ENCODE data around the gene CFAP52. TPM values are rescaled to one million over a fixed set of nuclear protein-coding genes. Genes with fewer than 3 reads are reported as not detected.

Gene CFAP52
- total RNA-seq, 1 experiment from 2014 or later, result not detected

GRCh38 chr17:9643611-9644010 is 67.2 kb downstream of the CFAP52 start (continued):
- no peak for TF ChIP-seq ZSCAN18 (CRISPR knock-in tag; IDR thresholded peaks at IDR 0.05)
- no peak for TF ChIP-seq FOXJ3 (CRISPR knock-in tag; IDR thresholded peaks at IDR 0.05; ENCODE audit: borderline replicate concordance)

- CTCF ChIA-PET, result interaction anchor here (1.1 to 2.5 kb wide), 4 partner anchors 30 to 100 kb away, joined by 4 to 21 read pairs (median 6); partner anchors contain the start of genes CFAP52 and STX8
- TF ChIP-seq ELF4 (CRISPR knock-in tag; IDR thresholded peaks at IDR 0.05; ENCODE audit: low read depth) (no peak), USF2 (CRISPR knock-in tag; IDR thresholded peaks at IDR 0.05) (no peak; the same call in 1 of the 2 replicates), PREB (CRISPR knock-in tag; IDR thresholded peaks at IDR 0.05; ENCODE audit: borderline replicate concordance) (no peak), ZBTB21 (CRISPR knock-in tag; IDR thresholded peaks at IDR 0.05; ENCODE audit: borderline replicate concordance) (0 out of 2 replicates have a peak, but pooled peaks have one; percentile 57), ZMAT4 (CRISPR knock-in tag; IDR thresholded peaks at IDR 0.05) (no peak), ZNF671 (CRISPR knock-in tag; IDR thresholded peaks at IDR 0.05) (no peak), RORB (CRISPR knock-in tag; IDR thresholded peaks at IDR 0.05) (no peak), FOXK1 (CRISPR knock-in tag; IDR thresholded peaks at IDR 0.05) (no peak), NR3C1 (CRISPR knock-in tag; conservative IDR thresholded peaks at IDR 0.05; ENCODE audit: low read depth) (no peak), ZNF263 (CRISPR knock-in tag; IDR thresholded peaks at IDR 0.05; ENCODE audit: low read depth) (no peak), TEAD4 (CRISPR knock-in tag; IDR thresholded peaks at IDR 0.05) (no peak), SMAD4 (CRISPR knock-in tag; IDR thresholded peaks at IDR 0.05) (no peak), ZNF232 (CRISPR knock-in tag; IDR thresholded peaks at IDR 0.05) (0 out of 2 replicates have a peak, but pooled peaks have one; percentile 32), ZNF416 (CRISPR knock-in tag; IDR thresholded peaks at IDR 0.05) (no peak), NFE2L1 (CRISPR knock-in tag; IDR thresholded peaks at IDR 0.05) (no peak), SP1 (CRISPR knock-in tag; conservative IDR thresholded peaks at IDR 0.05) (peak; percentile 4; the same call in 1 of the 2 replicates), E2F1 (CRISPR knock-in tag; IDR thresholded peaks at IDR 0.05) (no peak), ZNF532 (CRISPR knock-in tag; IDR thresholded peaks at IDR 0.05; ENCODE audit: borderline replicate concordance) (no peak), ZNF138 (CRISPR knock-in tag; conservative IDR thresholded peaks at IDR 0.05) (no peak), ZNF281 (CRISPR knock-in tag; IDR thresholded peaks at IDR 0.05) (no peak), ZNF317 (CRISPR knock-in tag; IDR thresholded peaks at IDR 0.05; ENCODE audit: borderline replicate concordance, low read depth) (no peak)
Observed at GRCh38 chr17:9644910-9645751, 68.7 kb downstream of the CFAP52 start, which contains the start of gene USP43. USP43 (plus strand) TSS chr17:9645517; CDS start chr17:9645633, 116 bp downstream.

More at GRCh38 chr17:9644910-9645751, 68.7 kb downstream of the CFAP52 start, which contains the start of gene USP43:
- peaks cover 12% of the 10 kb centered on the region for H3K27me3 Mint-ChIP-seq (ENCODE audit: low read depth)
- peak within 1 kb of the TSS; percentile 99 for H3K27ac Mint-ChIP-seq
- DNase-seq (ENCODE audit: low spot score), result peak; percentile 74
- POLR2A ChIA-PET, result interaction anchor here (0.7 to 1.1 kb wide), 3 partner anchors 14 to 68 kb away, joined by 3 to 5 read pairs (median 4); no protein-coding TSS in a partner anchor
- peaks cover 5% of the 10 kb centered on the region for H3K9me3 Mint-ChIP-seq
- peak within 1 kb of the TSS; percentile 93 for H3K4me3 Mint-ChIP-seq
- ATAC-seq, result peak; percentile 74
- H3K36me3 Mint-ChIP-seq, result no peaks in the 10 kb centered on the region
- peaks cover 41% of the 10 kb centered on the region for H3K4me1 Mint-ChIP-seq

Measured in WTC11 (cell line).